ENCODE measurements around the gene ALPG.
"Not testable (repeated sequence)": the region's sequence is repeated elsewhere in the genome, so short reads cannot be mapped to it uniquely, and the experiment has no call there.

ALPG gene

GRCh38 chr2:232406556-232407310, at the start of gene ALPG:
TSS of gene ALPG (plus strand) at chr2:232406844. CDS start at chr2:232406895, 51 bp downstream.
- DNase-seq, result no peak

GRCh38 chr2:232361646-232362045, 45.0 kb upstream of the ALPG start:
- no peak for DNase-seq

- no peak for DNase-seq
Measured at GRCh38 chr2:232362174-232362900, 44.3 kb upstream of the ALPG start.

GRCh38 chr2:232363064-232363783, 43.4 kb upstream of the ALPG start:
- not testable (repeated sequence) for DNase-seq

- DNase-seq, result peak; percentile 82
Measured at GRCh38 chr2:232363784-232364615, 42.6 kb upstream of the ALPG start.

- DNase-seq, result not testable (repeated sequence)
Measured at GRCh38 chr2:232364806-232365594, 41.6 kb upstream of the ALPG start.

- peak; percentile 57 for DNase-seq
Measured at GRCh38 chr2:232365621-232366321, 40.9 kb upstream of the ALPG start.

- DNase-seq, result not testable (repeated sequence)
Measured at GRCh38 chr2:232366461-232366860, 40.2 kb upstream of the ALPG start.

- DNase-seq, result no peak
Measured at GRCh38 chr2:232367016-232367415, 39.6 kb upstream of the ALPG start.

GRCh38 chr2:232367591-232368233, 38.9 kb upstream of the ALPG start:
- peak; percentile 14 for DNase-seq

- no peak for DNase-seq
Measured at GRCh38 chr2:232368311-232368731, 38.3 kb upstream of the ALPG start.

- DNase-seq, result no peak
Measured at GRCh38 chr2:232369126-232369951, 37.3 kb upstream of the ALPG start.

GRCh38 chr2:232370007-232370406, 36.6 kb upstream of the ALPG start:
- not testable (repeated sequence) for DNase-seq

GRCh38 chr2:232372231-232373208, 34.1 kb upstream of the ALPG start:
- no peak for DNase-seq

GRCh38 chr2:232374356-232374755, 32.3 kb upstream of the ALPG start:
- no peak for DNase-seq

- no peak for DNase-seq
Measured at GRCh38 chr2:232375164-232375563, 31.5 kb upstream of the ALPG start.

GRCh38 chr2:232376260-232376659, 30.4 kb upstream of the ALPG start:
- DNase-seq, result no peak

GRCh38 chr2:232376713-232377112, 29.9 kb upstream of the ALPG start:
- no peak for DNase-seq
